DND-41 (cell line): Measurements from ENCODE around the gene L3MBTL2.
"Not testable (repeated sequence)": the region's sequence is repeated elsewhere in the genome, so short reads cannot be mapped to it uniquely, and the experiment has no call there.

ENCODE experiments used
- ATAC-seq: fragments of 200-7000 bp; cut with Tn5 transposase; 3 replicates; pipeline ENCODE4 v1.9.1; 2021; ENCODE audit warnings: low read depth; ENCODE audit not compliant: insufficient read depth
- DNase-seq: peaks from one replicate; pipeline ENCODE4 v3.0.0-alpha.2; 2020
- H2AFZ ChIP-seq: 2 replicates; pipeline ENCODE4 v1.6.0; 2012; ENCODE audit warnings: low read depth, low read length
- H3K27ac ChIP-seq: 2 replicates; pipeline ENCODE4 v1.5.1; 2012; ENCODE audit warnings: low read length, inconsistent platforms
- H3K27me3 ChIP-seq: fragments of 200-600 bp; sonication (generic); 2 replicates; pipeline ENCODE4 v1.6.0; 2012; ENCODE audit warnings: low read length, mild to moderate bottlenecking, inconsistent platforms; ENCODE audit not compliant: insufficient read depth, poor library complexity
- H3K36me3 ChIP-seq: 2 replicates; pipeline ENCODE4 v1.5.1; 2012; ENCODE audit warnings: low read length, inconsistent platforms; ENCODE audit not compliant: insufficient read depth
- H3K4me1 ChIP-seq: 2 replicates; pipeline ENCODE4 v1.5.1; 2012; ENCODE audit warnings: mild to moderate bottlenecking, low read length; ENCODE audit not compliant: insufficient read depth
- H3K4me2 ChIP-seq: 2 replicates; pipeline ENCODE4 v1.6.0; 2012; ENCODE audit warnings: mild to moderate bottlenecking, moderate library complexity, low read length, inconsistent platforms; ENCODE audit not compliant: insufficient read depth
- H3K4me3 ChIP-seq, 2 experiments: fragments of 200-600 bp in 1 of 2; shearing (Covaris generic) in 1 of 2; 2 replicates each; pipeline ENCODE4 v1.5.1; 2012 to 2016; ENCODE audit warnings: inconsistent platforms in 2 of 2, low read length in 2 of 2, mild to moderate bottlenecking in 2 of 2, low read depth in 1 of 2, moderate library complexity in 1 of 2
- H3K79me2 ChIP-seq: 2 replicates; pipeline ENCODE4 v1.6.0; 2012; ENCODE audit warnings: low read length, inconsistent platforms; ENCODE audit not compliant: insufficient read depth
- H3K9ac ChIP-seq: 2 replicates; pipeline ENCODE4 v1.6.0; 2012; ENCODE audit warnings: low read depth, mild to moderate bottlenecking, inconsistent platforms, low read length, moderate library complexity
- H3K9me3 ChIP-seq: 2 replicates; pipeline ENCODE4 v1.5.1; 2012; ENCODE audit warnings: low read length, moderate library complexity, mild to moderate bottlenecking, inconsistent platforms; ENCODE audit not compliant: insufficient read depth, severe bottlenecking
- H4K20me1 ChIP-seq: 2 replicates; pipeline ENCODE4 v1.6.0; 2012; ENCODE audit warnings: low read length; ENCODE audit not compliant: insufficient read depth
- EZH2 ChIP-seq: IDR thresholded peaks from 3 replicates; pipeline ENCODE4 v1.6.1; 2012; ENCODE audit warnings: borderline replicate concordance, low read depth, mild to moderate bottlenecking, moderate library complexity, low read length, inconsistent platforms; ENCODE audit not compliant: severe bottlenecking
- TF ChIP-seq, protein P1 (sequence below): IDR thresholded peaks from 2 replicates; pipeline ENCODE4 v1.5.1; 2012; ENCODE audit warnings: borderline replicate concordance, low read length, moderate library complexity, mild to moderate bottlenecking; ENCODE audit not compliant: poor library complexity, severe bottlenecking; ENCODE audit errors: extremely low read depth

The L3MBTL2 gene

DNA sequence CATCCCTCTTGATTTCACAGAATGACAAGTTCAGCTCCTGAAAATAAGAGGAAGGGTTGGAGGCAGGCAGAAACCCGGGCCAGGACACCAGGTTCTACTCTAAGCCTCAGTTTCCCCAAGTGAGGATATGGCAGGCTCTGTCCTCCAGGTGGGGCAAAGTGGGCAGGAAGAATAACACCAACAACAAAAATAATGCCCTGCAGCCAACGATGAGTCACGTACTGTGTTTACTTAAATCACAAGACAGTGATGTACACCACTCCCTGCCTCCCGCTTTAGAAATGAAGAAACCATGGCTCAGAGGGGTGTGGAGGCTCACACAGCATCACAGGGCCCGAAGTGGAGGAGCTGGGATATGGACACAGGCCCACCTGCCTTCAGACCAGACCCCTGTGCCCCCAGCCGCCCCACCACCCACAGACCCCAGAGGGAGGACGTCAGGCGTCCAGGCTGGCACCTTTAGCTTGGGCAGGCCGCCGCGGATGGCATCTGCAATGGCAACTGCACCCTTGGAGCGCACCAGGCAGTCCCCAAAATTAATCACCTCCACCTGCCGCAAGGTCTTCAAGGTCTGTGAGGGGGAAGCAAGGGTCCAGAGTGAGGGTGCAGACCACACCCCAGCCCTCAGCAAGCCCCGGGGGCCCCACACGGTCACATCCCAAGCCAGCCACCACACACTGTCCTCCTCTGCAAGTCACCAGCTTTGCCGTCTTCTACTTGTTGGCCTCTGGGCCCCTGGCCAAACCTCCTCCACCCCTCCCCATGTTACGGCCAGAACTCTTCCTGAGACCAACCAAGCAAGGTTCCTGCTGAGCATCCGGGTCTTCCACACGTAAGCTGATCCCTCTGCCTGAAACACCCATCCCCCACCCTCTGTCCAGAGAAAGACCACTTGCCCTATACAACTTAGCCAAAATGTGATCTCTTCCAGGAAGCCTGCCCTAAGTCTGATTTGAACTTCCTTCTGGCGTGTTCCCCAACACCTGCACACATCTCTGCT lies 51.4 kb downstream of the L3MBTL2 start:
- H3K9ac ChIP-seq: no peak overlapping the region
- no peak overlapping the region for H3K27ac ChIP-seq
- no peak for DNase-seq

DNA sequence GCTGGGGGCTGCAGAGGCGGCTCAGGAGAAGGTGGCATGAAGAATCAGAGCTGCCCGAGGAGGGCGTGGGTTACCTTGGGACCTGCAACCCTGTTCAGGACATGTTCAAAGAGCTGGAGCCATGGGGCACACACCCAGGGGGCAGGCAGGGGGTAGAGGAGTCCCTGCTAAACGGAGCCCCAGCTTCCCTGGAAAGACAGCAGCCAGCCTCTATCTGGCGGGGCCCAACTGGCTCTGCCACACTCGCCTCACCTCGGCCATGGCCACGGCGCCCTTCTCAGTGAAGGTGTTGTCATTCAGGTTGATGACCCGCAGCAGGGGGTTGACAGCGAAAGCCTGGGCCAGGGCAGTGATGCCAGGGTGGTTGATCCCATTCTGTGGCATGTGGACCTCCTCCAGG lies 52.6 kb downstream of the L3MBTL2 start:
- Histone ChIP-seq H4K20me1 (peaks cover 31% of the 10 kb centered on the region), H3K4me1 (no peaks in the 10 kb centered on the region), H3K27ac (no peak overlapping the region), H3K4me2 (no peak overlapping the region), H3K4me3 (no peak overlapping the region), H3K9me3 (no peaks in the 10 kb centered on the region), H3K9ac (no peak overlapping the region), H2AFZ (no peak overlapping the region), H3K36me3 (peaks cover 98% of the 10 kb centered on the region), H3K27me3 (no peaks in the 10 kb centered on the region), H3K79me2 (peaks cover 14% of the 10 kb centered on the region)
- TF ChIP-seq EZH2: no peak
- TF ChIP-seq, protein P1, sequence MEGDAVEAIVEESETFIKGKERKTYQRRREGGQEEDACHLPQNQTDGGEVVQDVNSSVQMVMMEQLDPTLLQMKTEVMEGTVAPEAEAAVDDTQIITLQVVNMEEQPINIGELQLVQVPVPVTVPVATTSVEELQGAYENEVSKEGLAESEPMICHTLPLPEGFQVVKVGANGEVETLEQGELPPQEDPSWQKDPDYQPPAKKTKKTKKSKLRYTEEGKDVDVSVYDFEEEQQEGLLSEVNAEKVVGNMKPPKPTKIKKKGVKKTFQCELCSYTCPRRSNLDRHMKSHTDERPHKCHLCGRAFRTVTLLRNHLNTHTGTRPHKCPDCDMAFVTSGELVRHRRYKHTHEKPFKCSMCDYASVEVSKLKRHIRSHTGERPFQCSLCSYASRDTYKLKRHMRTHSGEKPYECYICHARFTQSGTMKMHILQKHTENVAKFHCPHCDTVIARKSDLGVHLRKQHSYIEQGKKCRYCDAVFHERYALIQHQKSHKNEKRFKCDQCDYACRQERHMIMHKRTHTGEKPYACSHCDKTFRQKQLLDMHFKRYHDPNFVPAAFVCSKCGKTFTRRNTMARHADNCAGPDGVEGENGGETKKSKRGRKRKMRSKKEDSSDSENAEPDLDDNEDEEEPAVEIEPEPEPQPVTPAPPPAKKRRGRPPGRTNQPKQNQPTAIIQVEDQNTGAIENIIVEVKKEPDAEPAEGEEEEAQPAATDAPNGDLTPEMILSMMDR: no peak
- ATAC-seq: no peak
- DNase-seq: no peak

More for the DNA sequence above, 51.4 kb downstream of the L3MBTL2 start:
- no peak overlapping the region for H3K4me2 ChIP-seq
- H3K79me2 ChIP-seq: peaks cover 13% of the 10 kb centered on the region
- no peak overlapping the region for H3K4me3 ChIP-seq
- TF ChIP-seq, protein P1: no peak
- TF ChIP-seq EZH2: no peak
- no peak overlapping the region for H2AFZ ChIP-seq
- no peaks in the 10 kb centered on the region for H3K4me1 ChIP-seq
- H3K9me3 ChIP-seq: no peaks in the 10 kb centered on the region
- no peak for ATAC-seq
- no peaks in the 10 kb centered on the region for H3K27me3 ChIP-seq
- H4K20me1 ChIP-seq: peaks cover 23% of the 10 kb centered on the region
- H3K36me3 ChIP-seq: peaks cover 96% of the 10 kb centered on the region

DNA sequence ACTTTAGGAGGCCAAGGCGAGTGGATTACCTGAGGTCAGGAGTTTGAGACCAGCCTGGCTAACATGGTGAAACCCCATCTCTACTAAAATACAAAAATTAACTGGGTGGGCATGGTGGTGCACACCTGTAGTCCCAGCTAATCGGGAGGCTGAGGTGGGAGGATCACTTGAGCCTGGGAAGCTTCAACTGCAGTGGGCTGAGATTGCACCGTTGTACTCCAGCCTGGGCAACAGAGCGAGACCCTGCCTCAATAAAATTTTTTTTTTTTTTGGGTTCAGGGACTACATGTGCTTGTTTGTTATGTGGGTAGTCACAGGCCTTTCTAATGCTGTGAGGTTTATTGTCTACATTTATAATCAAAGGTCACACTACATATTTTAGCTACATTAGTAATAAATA lies 54.6 kb downstream of the L3MBTL2 start:
- Histone ChIP-seq H4K20me1 (peaks cover 44% of the 10 kb centered on the region), H3K79me2 (peaks cover 21% of the 10 kb centered on the region), H3K36me3 (peaks cover 99% of the 10 kb centered on the region)
- not testable (repeated sequence) for H3K4me2 ChIP-seq, H3K4me3 ChIP-seq, H3K9ac ChIP-seq, H3K4me1 ChIP-seq, H3K9me3 ChIP-seq, DNase-seq, H3K27me3 ChIP-seq, ATAC-seq, H2AFZ ChIP-seq, H3K27ac ChIP-seq

DNA sequence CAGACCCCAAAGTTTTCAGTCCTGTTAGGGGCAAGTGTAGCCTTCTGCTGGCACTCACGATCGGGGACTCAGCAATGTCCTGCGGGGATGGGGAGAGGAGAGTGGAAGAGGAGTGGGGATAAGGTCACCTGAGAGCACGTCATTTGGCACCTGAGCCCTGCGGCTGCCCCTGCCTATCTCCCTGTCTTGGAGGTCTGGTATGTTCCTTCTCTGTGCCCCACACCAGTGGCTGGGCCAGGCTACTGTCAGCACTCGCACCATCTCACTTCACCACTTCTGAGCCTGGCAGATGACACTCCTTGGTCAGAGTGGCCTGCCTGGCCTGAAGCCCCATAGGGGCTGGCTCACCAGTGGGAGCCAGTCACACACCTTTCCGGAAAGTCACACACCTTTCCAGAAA lies 55.8 kb downstream of the L3MBTL2 start:
- no peak for TF ChIP-seq EZH2
- TF ChIP-seq, protein P1: no peak
- Histone ChIP-seq H3K36me3 (peaks cover 99% of the 10 kb centered on the region), H3K27me3 (no peaks in the 10 kb centered on the region), H3K4me2 (no peak overlapping the region), H2AFZ (no peak overlapping the region), H3K4me3 (no peak overlapping the region), H3K27ac (no peak overlapping the region), H3K4me1 (no peaks in the 10 kb centered on the region), H3K9me3 (no peaks in the 10 kb centered on the region), H4K20me1 (peaks cover 49% of the 10 kb centered on the region), H3K79me2 (peaks cover 19% of the 10 kb centered on the region), H3K9ac (no peak overlapping the region)
- no peak for ATAC-seq
- no peak for DNase-seq
